B cell (primary cell): ENCODE results near the gene THSD4. TPM values are rescaled to one million over a fixed set of nuclear protein-coding genes. Genes with fewer than 3 reads are reported as not detected.

ENCODE experiments used
- ATAC-seq: fragments of 200-7000 bp; cut with Tn5 transposase; one replicate; pipeline ENCODE4 v1.10.0; 2021; ENCODE audit warnings: low read depth, mild to moderate bottlenecking, moderate number of reproducible peaks, moderate library complexity
- CTCF ChIA-PET: fragments of 350-600 bp; sonication (Branson Sonifier 250); formaldehyde crosslinking; loops from one replicate; lab custom pipeline; 2021; ENCODE audit warnings: antibody characterized with exemption, inconsistent platforms; lab: Charles Lee
- POLR2A ChIA-PET: fragments of 350-600 bp; sonication (Branson Sonifier 250); formaldehyde crosslinking; loops from one replicate; lab custom pipeline; 2021; ENCODE audit warnings: antibody characterized with exemption; lab: Charles Lee
- DNase-seq: peaks from one replicate; pipeline ENCODE4 v3.0.0; 2013
- H2AFZ ChIP-seq: 2 replicates; pipeline ENCODE4 v1.6.1; 2012; ENCODE audit warnings: mild to moderate bottlenecking, low read depth, low read length; ENCODE audit not compliant: insufficient read depth, poor library complexity, severe bottlenecking
- H3K27ac ChIP-seq, 2 donors: 1 replicate in 1 of 2; 2 replicates in 1 of 2; pipeline ENCODE4 v1.5.1; 2012 to 2013; ENCODE audit warnings: low read length in 2 of 2, mild to moderate bottlenecking in 2 of 2, moderate library complexity in 1 of 2
- H3K27me3 ChIP-seq, 4 experiments: fragments of 200-600 bp in 1 of 4; sonication (generic) in 1 of 4; replicated peaks in 1 of 4; 1 replicate in 2 of 4; 2 replicates in 2 of 4; pipeline versions ENCODE4 v1.6.1 to v1.7.0; 2013 to 2016; ENCODE audit warnings: low read length in 3 of 4, mild to moderate bottlenecking in 2 of 4, mixed read lengths in 1 of 4, moderate library complexity in 1 of 4; ENCODE audit not compliant: insufficient read depth in 4 of 4, control insufficient read depth in 3 of 4; ENCODE audit errors: control extremely low read depth in 1 of 4
- H3K36me3 ChIP-seq, 2 experiments: replicated peaks in 1 of 2; 1 replicate in 1 of 2; 2 replicates in 1 of 2; pipeline versions ENCODE4 v1.6.1 to v1.7.1; 2013; ENCODE audit warnings: low read length in 1 of 2; ENCODE audit not compliant: insufficient read depth in 2 of 2, control insufficient read depth in 1 of 2; ENCODE audit errors: control extremely low read depth in 1 of 2, extremely low read depth in 1 of 2
- H3K4me1 ChIP-seq, 2 donors: fragments of 200-600 bp in 1 of 2; sonication (generic) in 1 of 2; 1 replicate in 1 of 2; 2 replicates in 1 of 2; pipeline versions ENCODE4 v1.5.1 to v1.6.1; 2013 to 2017; ENCODE audit warnings: low read length in 2 of 2; ENCODE audit not compliant: control insufficient read depth in 2 of 2, insufficient read depth in 2 of 2
- H3K4me2 ChIP-seq: replicated peaks from 2 replicates; pipeline ENCODE3; 2012; ENCODE audit warnings: mild to moderate bottlenecking, low read depth, low read length; ENCODE audit not compliant: poor library complexity, severe bottlenecking
- H3K4me3 ChIP-seq, 5 experiments: fragments of 200-600 bp in 1 of 5; sonication (generic) in 1 of 5; 1 replicate in 3 of 5; 2 replicates in 2 of 5; pipeline versions ENCODE4 v1.5.1 to v1.7.0; 2011 to 2016; ENCODE audit warnings: low read length in 4 of 5, mild to moderate bottlenecking in 4 of 5, low read depth in 2 of 5, control low read depth in 1 of 5, moderate library complexity in 1 of 5; ENCODE audit not compliant: insufficient read depth in 1 of 5; ENCODE audit errors: control extremely low read depth in 1 of 5, extremely low read depth in 1 of 5
- H3K79me2 ChIP-seq: fragments of 200-600 bp; sonication (generic); one replicate; pipeline ENCODE4 v1.6.0; 2016; ENCODE audit warnings: low read length; ENCODE audit not compliant: control insufficient read depth, insufficient read depth
- H3K9ac ChIP-seq: fragments of 200-600 bp; sonication (generic); 2 replicates; pipeline ENCODE4 v1.6.1; 2017; ENCODE audit warnings: mild to moderate bottlenecking, low read length, moderate library complexity
- H3K9me3 ChIP-seq, 3 donors: one replicate each; pipeline versions ENCODE4 v1.6.1 to v1.7.1; 2013; ENCODE audit warnings: low read length in 2 of 3; ENCODE audit not compliant: control insufficient read depth in 2 of 3, insufficient read depth in 1 of 3; ENCODE audit errors: control extremely low read depth in 1 of 3
- H4K20me1 ChIP-seq: 2 replicates; pipeline ENCODE4 v1.6.0; 2012; ENCODE audit warnings: mild to moderate bottlenecking, low read length; ENCODE audit not compliant: insufficient read depth, control insufficient read depth, poor library complexity, severe bottlenecking
- H3K27ac Mint-ChIP-seq: one replicate; pipeline ENCODE4 v1.8.0; 2021; ENCODE audit warnings: mixed read lengths
- H3K27me3 Mint-ChIP-seq: one replicate; pipeline ENCODE4 v1.8.0; 2021; ENCODE audit warnings: mixed read lengths
- H3K4me1 Mint-ChIP-seq: one replicate; pipeline ENCODE4 v1.8.0; 2021; ENCODE audit warnings: mixed read lengths
- H3K4me3 Mint-ChIP-seq: one replicate; pipeline ENCODE4 v1.8.0; 2021; ENCODE audit warnings: mixed read lengths
- H3K9me3 Mint-ChIP-seq: one replicate; pipeline ENCODE4 v1.8.0; 2022; ENCODE audit warnings: mixed read lengths; ENCODE audit not compliant: insufficient read depth
- EZH2 ChIP-seq: IDR thresholded peaks from 2 replicates; pipeline ENCODE4 v1.6.1; 2012; ENCODE audit warnings: borderline replicate concordance, low read depth, mild to moderate bottlenecking, moderate library complexity, low read length; ENCODE audit not compliant: insufficient read depth, poor library complexity, severe bottlenecking
- WGBS: methylation state at CpG from one replicate; pipeline ENCODE4 v1.1.5; 2013; ENCODE audit warnings: missing lambda C conversion rate; ENCODE audit not compliant: insufficient coverage; 5-methylcytosine and 5-hydroxymethylcytosine counted together
- intact Hi-C: fragments of 100-400 bp; cut with micrococcal nuclease; formaldehyde crosslinking; loops from one replicate; pipeline ENCODE4 v1.10.0; 2022
- polyA plus RNA-seq: library from polyadenylated mRNA; depleted of rRNA; stranded (reverse); fragments of >200 nt; gene quantifications from 2 replicates; pipeline ENCODE4 v1.2.3, GENCODE V29; 2012
- total RNA-seq, 2 donors: library from RNA; stranded (reverse); fragments of 120-200 nt in 1 of 2; gene quantifications; 1 replicate in 1 of 2; 2 replicates in 1 of 2; pipeline versions ENCODE4 v1.2.3 to v1.2.4, GENCODE V29; 2013 to 2022
- TF ChIP-seq, protein P1 (sequence below): fragments of 200-600 bp; IDR thresholded peaks from one replicate; pipeline ENCODE4 v1.8.0; 2022; ENCODE audit warnings: antibody characterized with exemption, mild to moderate bottlenecking

THSD4 gene
- total and polyA plus RNA-seq, 2 donors (not counting 1 experiment from before 2014, with no cell fraction given) = not detected

DNA sequence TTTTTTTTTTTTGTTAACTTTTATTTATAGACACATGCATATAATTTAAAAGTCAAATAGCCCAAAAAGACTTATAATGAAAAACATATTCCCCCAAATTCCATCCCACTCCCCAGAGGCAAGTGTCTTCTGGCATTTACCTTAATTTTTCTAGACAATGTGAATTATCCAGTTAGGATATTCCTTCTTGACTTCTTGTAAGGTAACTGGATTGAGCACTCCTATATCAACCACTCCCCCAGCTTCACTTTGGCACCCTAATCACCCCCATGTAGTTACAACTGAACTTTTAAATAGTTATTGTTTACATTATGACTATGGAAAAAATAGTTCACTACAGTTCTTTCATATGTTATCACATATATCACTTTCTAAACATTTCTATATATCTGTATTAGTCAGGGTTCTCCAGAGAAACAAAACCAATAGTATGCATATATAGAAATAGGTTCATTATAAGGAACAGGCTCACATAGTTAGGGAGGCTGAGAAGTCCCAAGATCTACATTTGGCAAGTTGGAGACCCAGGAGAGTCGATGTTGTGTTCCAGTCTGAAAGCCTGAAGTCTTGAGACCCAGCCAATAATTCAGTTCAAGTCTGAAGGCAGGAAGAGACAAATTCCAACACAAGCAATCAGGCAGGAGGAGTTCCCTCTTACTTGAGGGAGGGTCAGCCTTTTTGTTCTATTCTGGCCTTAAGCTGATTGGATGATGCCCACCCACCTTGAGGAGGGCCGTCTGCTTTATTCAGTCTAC, 175.8 kb downstream of the THSD4 start:
- no peak overlapping the region for H3K4me2 ChIP-seq
- H3K36me3 ChIP-seq = no peaks in the 10 kb centered on the region
- no peak overlapping the region for H3K9ac ChIP-seq
- H3K4me1 Mint-ChIP-seq = no peaks in the 10 kb centered on the region
- no peaks in the 10 kb centered on the region for H3K27me3 ChIP-seq
- no peak overlapping the region for H2AFZ ChIP-seq
- H3K27ac Mint-ChIP-seq = no peak overlapping the region
- H3K79me2 ChIP-seq = no peaks in the 10 kb centered on the region
- no peak overlapping the region for H3K4me3 Mint-ChIP-seq
- DNase-seq (no peak), ATAC-seq (no peak)
- H3K9me3 Mint-ChIP-seq = no peaks in the 10 kb centered on the region
- CTCF ChIA-PET = no interaction called here
- TF ChIP-seq, protein P1, sequence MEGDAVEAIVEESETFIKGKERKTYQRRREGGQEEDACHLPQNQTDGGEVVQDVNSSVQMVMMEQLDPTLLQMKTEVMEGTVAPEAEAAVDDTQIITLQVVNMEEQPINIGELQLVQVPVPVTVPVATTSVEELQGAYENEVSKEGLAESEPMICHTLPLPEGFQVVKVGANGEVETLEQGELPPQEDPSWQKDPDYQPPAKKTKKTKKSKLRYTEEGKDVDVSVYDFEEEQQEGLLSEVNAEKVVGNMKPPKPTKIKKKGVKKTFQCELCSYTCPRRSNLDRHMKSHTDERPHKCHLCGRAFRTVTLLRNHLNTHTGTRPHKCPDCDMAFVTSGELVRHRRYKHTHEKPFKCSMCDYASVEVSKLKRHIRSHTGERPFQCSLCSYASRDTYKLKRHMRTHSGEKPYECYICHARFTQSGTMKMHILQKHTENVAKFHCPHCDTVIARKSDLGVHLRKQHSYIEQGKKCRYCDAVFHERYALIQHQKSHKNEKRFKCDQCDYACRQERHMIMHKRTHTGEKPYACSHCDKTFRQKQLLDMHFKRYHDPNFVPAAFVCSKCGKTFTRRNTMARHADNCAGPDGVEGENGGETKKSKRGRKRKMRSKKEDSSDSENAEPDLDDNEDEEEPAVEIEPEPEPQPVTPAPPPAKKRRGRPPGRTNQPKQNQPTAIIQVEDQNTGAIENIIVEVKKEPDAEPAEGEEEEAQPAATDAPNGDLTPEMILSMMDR = no peak
- no peak for TF ChIP-seq EZH2
- H3K4me3 ChIP-seq = no peak overlapping the region
- POLR2A ChIA-PET = no interaction called here
- 100% methylated on average over 2 of the region's 2 CpGs for WGBS
- no peak overlapping the region for H3K27ac ChIP-seq
- no peaks in the 10 kb centered on the region for H3K4me1 ChIP-seq
- H4K20me1 ChIP-seq = no peaks in the 10 kb centered on the region
- no peaks in the 10 kb centered on the region for H3K27me3 Mint-ChIP-seq
- intact Hi-C loops = no loop called here
- no peaks in the 10 kb centered on the region for H3K9me3 ChIP-seq

GRCh38 chr15:71291723-71292122, 176.5 kb downstream of the THSD4 start:
- Histone ChIP-seq H3K79me2 (no peaks in the 10 kb centered on the region), H3K4me2 (no peak overlapping the region), H3K9ac (no peak overlapping the region), H3K4me1 (no peaks in the 10 kb centered on the region), H4K20me1 (no peaks in the 10 kb centered on the region), H3K36me3 (no peaks in the 10 kb centered on the region), H3K27ac (no peak overlapping the region), H3K4me3 (no peak overlapping the region), H3K9me3 (no peaks in the 10 kb centered on the region), H2AFZ (no peak overlapping the region), H3K27me3 (no peaks in the 10 kb centered on the region)
- DNase-seq = no peak
- no peaks in the 10 kb centered on the region for H3K27me3 Mint-ChIP-seq
- H3K27ac Mint-ChIP-seq = no peak overlapping the region
- intact Hi-C loops = no loop called here
- no peak overlapping the region for H3K4me3 Mint-ChIP-seq
- POLR2A ChIA-PET = no interaction called here
- TF ChIP-seq, protein P1 = no peak
- TF ChIP-seq EZH2 = no peak
- no peaks in the 10 kb centered on the region for H3K4me1 Mint-ChIP-seq
- no CpG with 5 or more reads among the region's 1 CpG for WGBS
- H3K9me3 Mint-ChIP-seq = no peaks in the 10 kb centered on the region
- ATAC-seq = no peak
- CTCF ChIA-PET = no interaction called here
